Large intestine (tissue), 3 donors: Measurements from ENCODE around the gene ZNF446. TPM values are rescaled to one million over a fixed set of nuclear protein-coding genes. Genes with fewer than 3 reads are reported as not detected.
A peak's percentile ranks its signal among the peaks of the same experiment; 100 is the strongest.

ENCODE experiments used
- DNase-seq, 2 donors: peaks; one replicate each; pipeline versions ENCODE4 v3.0.0 to v3.0.0-alpha.2; 2013
- H3K27ac ChIP-seq: one replicate; pipeline ENCODE4 v1.5.1; 2013; ENCODE audit warnings: low read length
- H3K27me3 ChIP-seq: 2 replicates; pipeline ENCODE4 v1.6.1; 2013; ENCODE audit warnings: low read length; ENCODE audit not compliant: control insufficient read depth, insufficient read depth
- H3K36me3 ChIP-seq: 2 replicates; pipeline ENCODE4 v1.6.1; 2013; ENCODE audit warnings: low read length; ENCODE audit not compliant: control insufficient read depth, insufficient read depth
- H3K4me1 ChIP-seq: one replicate; pipeline ENCODE4 v1.6.1; 2013; ENCODE audit warnings: low read length; ENCODE audit not compliant: control insufficient read depth, insufficient read depth
- H3K4me3 ChIP-seq: one replicate; pipeline ENCODE4 v1.5.1; 2013; ENCODE audit warnings: low read length
- H3K9me3 ChIP-seq: one replicate; pipeline ENCODE4 v1.6.1; 2013; ENCODE audit warnings: mild to moderate bottlenecking, low read depth, low read length, moderate library complexity; ENCODE audit not compliant: control insufficient read depth
- WGBS: methylation state at CpG from one replicate; pipeline ENCODE4 v1.1.5; 2013; ENCODE audit warnings: low lambda C conversion rate; ENCODE audit not compliant: insufficient coverage; 5-methylcytosine and 5-hydroxymethylcytosine counted together
- polyA plus RNA-seq: library from polyadenylated mRNA; unstranded; fragments of 120-200 nt; gene quantifications from one replicate; pipeline ENCODE4 v1.2.1, GENCODE V29; 2013

ZNF446 gene
- polyA plus RNA-seq, 1 donor: 10.3 TPM

DNA sequence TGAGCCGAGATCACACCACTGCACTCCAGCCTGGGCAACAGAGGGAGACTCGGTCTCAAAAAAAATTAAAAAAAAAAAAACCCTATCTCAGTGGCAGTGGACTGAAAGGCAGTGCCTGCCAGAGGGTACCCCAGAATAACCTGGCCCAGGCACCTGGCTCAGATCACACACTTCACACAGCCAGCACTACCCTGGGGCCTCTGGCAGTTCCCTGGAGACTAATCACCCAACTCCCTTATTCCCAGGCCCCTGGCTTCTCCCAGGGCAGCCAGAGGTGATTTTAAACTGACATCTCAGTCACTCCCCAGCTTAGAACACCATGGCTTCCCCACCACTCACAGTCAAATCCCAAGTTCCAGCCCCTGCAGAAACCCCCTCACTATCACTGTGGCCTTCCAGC is 39.1 kb downstream of the ZNF446 start:
- no peak for DNase-seq
- Histone ChIP-seq H3K27ac (no peak overlapping the region), H3K4me1 (peaks cover 47% of the 10 kb centered on the region), H3K9me3 (no peaks in the 10 kb centered on the region), H3K4me3 (no peak overlapping the region), H3K36me3 (peaks cover 13% of the 10 kb centered on the region), H3K27me3 (no peaks in the 10 kb centered on the region)
- WGBS: no CpG with 5 or more reads among the region's 2 CpGs

- Histone ChIP-seq H3K27ac (no peak overlapping the region), H3K4me3 (no peak overlapping the region), H3K27me3 (no peaks in the 10 kb centered on the region), H3K9me3 (no peaks in the 10 kb centered on the region), H3K4me1 (peaks cover 45% of the 10 kb centered on the region), H3K36me3 (peaks cover 13% of the 10 kb centered on the region)
- WGBS: no CpG with 5 or more reads among the region's 25 CpGs
- no peak for DNase-seq
Observed at GRCh38 chr19:58516246-58516836, 40.2 kb downstream of the ZNF446 start.

- no peak for DNase-seq
- H3K27ac ChIP-seq: no peak overlapping the region
- H3K4me3 ChIP-seq: no peak overlapping the region
- H3K27me3 ChIP-seq: no peaks in the 10 kb centered on the region
- H3K36me3 ChIP-seq: peaks cover 13% of the 10 kb centered on the region
- no CpG with 5 or more reads among the region's 65 CpGs for WGBS
- H3K9me3 ChIP-seq: no peaks in the 10 kb centered on the region
- peaks cover 40% of the 10 kb centered on the region for H3K4me1 ChIP-seq
Observed at GRCh38 chr19:58516964-58517833, 41.0 kb downstream of the ZNF446 start.

DNA sequence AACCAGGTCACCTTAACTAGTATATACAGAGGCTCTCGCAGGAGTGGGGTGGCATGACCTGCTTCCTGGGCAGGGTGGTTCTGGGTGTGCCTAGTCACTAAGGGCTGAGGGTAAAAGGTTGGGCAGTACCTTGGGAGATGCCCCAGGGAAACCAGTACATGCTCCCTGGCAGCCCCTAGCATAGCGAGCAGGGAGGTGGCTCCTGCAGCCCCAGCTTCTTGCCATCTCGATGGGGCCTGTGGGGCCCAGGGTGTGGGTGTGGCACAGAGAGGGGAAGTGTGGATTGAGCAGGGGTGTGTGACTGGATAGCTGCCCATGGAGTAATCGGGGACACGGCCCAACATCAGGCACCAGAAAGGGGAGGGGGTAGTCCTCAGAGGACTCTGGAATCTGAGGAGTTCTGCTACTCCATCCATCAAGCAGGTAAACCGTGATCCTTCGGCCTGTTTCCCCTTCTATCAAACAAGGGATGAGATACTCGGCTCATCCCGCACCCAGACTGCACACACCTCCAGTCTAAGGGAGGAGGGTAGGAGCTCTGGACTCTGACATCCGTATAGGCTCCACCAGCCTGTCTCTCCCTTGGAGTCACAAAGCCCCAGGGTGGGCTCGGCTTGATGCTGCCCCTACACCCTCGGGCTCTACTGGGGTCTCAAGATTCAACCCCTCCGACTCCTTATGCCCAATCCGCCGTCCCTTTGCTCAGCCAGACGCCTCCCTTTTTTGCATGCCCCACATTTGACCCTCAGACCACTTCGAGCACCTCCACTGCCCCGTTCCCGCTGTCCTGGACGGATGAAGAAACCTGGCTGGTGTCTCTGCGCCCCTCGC is 42.3 kb downstream of the ZNF446 start:
- Histone ChIP-seq H3K9me3 (no peaks in the 10 kb centered on the region), H3K4me1 (peaks cover 28% of the 10 kb centered on the region), H3K27me3 (no peaks in the 10 kb centered on the region), H3K36me3 (peaks cover 13% of the 10 kb centered on the region), H3K27ac (peak overlapping the region; percentile 99), H3K4me3 (peak overlapping the region; percentile 88)
- peak in 1 of 2 donors; percentile 46 for DNase-seq
- no CpG with 5 or more reads among the region's 22 CpGs for WGBS

DNA sequence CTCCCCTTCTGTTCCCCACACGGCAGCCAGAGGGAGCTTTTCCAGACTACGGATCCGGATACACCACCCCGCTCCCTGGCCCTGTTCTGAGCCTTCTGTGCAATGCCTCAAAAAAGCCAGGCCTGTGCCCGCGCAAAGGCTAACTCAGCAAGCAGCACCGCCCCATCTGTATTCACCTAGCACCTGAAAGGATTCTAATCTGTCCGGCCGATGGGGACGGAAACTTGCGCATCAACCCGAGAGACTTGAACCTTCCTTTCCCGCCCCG is 42.9 kb downstream of the ZNF446 start:
- Histone ChIP-seq H3K4me1 (peaks cover 24% of the 10 kb centered on the region), H3K4me3 (peak overlapping the region; percentile 88), H3K9me3 (no peaks in the 10 kb centered on the region), H3K27ac (peak overlapping the region; percentile 99), H3K27me3 (no peaks in the 10 kb centered on the region), H3K36me3 (peaks cover 13% of the 10 kb centered on the region)
- no CpG with 5 or more reads among the region's 14 CpGs for WGBS
- peak in 1 of 2 donors; percentile 56 for DNase-seq

DNA sequence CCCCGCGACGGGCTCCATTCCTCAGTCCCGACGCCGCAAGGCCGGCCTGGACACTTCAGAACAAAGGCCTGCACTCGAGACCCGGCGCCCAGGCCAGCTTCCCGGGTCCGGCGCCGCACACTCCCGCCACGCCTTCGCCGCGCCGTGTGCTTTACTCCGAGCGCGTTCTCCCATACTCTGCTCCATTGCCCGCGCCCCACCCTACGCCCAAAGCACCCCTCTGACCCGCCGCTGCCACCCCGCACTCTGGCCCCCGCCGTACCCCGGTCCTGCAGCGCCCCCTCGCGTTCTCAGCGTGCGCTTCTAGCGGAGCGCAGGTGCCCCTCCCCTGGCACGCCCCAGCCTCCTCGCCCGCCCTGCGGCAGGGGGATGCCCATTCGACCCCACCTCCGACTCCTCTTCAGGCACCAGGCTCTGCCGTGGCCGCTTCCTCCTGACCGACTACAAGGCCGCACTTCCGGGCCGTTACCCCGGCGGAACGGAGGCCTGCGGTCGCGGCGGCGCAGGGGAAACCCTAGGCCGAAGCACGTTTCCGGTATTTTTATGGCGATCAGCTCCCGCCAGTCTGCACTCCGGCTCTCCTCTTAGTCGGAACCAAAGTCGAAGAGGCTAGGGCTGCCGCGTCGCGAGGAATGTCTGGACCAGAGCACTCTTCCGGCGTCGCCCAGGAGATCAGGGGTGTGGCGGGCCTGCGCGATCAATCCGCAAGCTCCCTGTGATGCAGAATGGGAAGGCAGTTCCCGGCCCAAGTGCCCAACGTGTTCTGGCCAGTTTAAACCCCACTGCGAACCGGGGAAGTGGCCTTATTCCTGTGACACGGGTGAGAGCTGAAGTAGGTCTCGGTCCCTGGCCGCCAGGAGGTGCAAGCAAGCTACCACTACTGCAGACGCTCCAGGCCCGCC is 43.5 kb downstream of the ZNF446 start, which contains the start of gene ZBTB45:
Gene ZBTB45, minus strand, starts transcription at position 456 of the 902 bp plus-strand sequence. CDS start 2,137 bp downstream, outside the sequence.
- no peaks in the 10 kb centered on the region for H3K27me3 ChIP-seq
- H3K4me1 ChIP-seq: peaks cover 21% of the 10 kb centered on the region
- peak within 1 kb of the TSS; percentile 99 for H3K27ac ChIP-seq
- H3K36me3 ChIP-seq: peaks cover 13% of the 10 kb centered on the region
- WGBS: no CpG with 5 or more reads among the region's 87 CpGs
- DNase-seq: peak; percentile 95 to 98
- H3K4me3 ChIP-seq: peak within 1 kb of the TSS; percentile 88
- no peaks in the 10 kb centered on the region for H3K9me3 ChIP-seq

- H3K4me1 ChIP-seq: peaks cover 21% of the 10 kb centered on the region
- WGBS: no CpG with 5 or more reads among the region's 7 CpGs
Observed at GRCh38 chr19:58520257-58520599, 44.1 kb downstream of the ZNF446 start.

DNA sequence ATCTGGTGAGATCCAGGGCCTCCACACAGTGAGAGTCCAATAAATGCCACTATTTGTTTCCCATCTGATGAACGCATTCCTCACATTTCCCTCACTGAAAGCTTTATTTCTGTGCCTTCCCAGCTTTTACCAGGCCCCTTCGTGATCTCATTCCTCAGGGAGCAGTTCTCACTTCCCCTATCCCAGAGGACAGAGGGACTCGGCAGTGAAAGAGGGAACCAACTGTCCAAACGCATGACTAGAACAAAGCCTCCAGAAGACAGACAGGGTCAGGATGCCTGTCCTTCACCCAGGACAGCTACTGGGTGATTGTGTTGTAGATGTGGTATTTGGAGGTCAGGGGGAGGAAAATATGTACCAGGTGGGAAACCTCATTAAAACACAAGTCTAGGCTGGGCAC is 45.5 kb downstream of the ZNF446 start:
- peaks cover 4% of the 10 kb centered on the region for H3K36me3 ChIP-seq
- no peaks in the 10 kb centered on the region for H3K9me3 ChIP-seq
- no peak overlapping the region for H3K4me3 ChIP-seq
- H3K27ac ChIP-seq: peak overlapping the region; percentile 86
- no peak for DNase-seq
- 0% methylated on average over 1 of the region's 4 CpGs for whole genome bisulfite sequencing
- H3K4me1 ChIP-seq: peaks cover 21% of the 10 kb centered on the region
- no peaks in the 10 kb centered on the region for H3K27me3 ChIP-seq

More at GRCh38 chr19:58520257-58520599, 44.1 kb downstream of the ZNF446 start:
- no peak for DNase-seq
- Histone ChIP-seq H3K4me3 (peak overlapping the region; percentile 88), H3K9me3 (no peaks in the 10 kb centered on the region), H3K36me3 (peaks cover 13% of the 10 kb centered on the region), H3K27ac (peak overlapping the region; percentile 99), H3K27me3 (no peaks in the 10 kb centered on the region)

GRCh38 chr19:58522709-58523108 is 46.6 kb downstream of the ZNF446 start:
- H3K4me3 ChIP-seq: no peak overlapping the region
- no peaks in the 10 kb centered on the region for H3K9me3 ChIP-seq
- no peak for DNase-seq
- WGBS: no CpG with 5 or more reads among the region's 3 CpGs
- no peaks in the 10 kb centered on the region for H3K27me3 ChIP-seq
- no peak overlapping the region for H3K27ac ChIP-seq
- peaks cover 16% of the 10 kb centered on the region for H3K4me1 ChIP-seq
- no peaks in the 10 kb centered on the region for H3K36me3 ChIP-seq
